ENCODE measurements around the gene TNFAIP8. TPM values are rescaled to one million over a fixed set of nuclear protein-coding genes. Genes with fewer than 3 reads are reported as not detected.

Gene TNFAIP8
- total RNA-seq, 1 experiment from 2014 or later: 16.4 TPM

- Histone ChIP-seq H3K9me3 (ENCODE audit: insufficient read depth, low read depth) (no peaks in the 10 kb centered on the region), H3K27ac (no peak overlapping the region), H3K4me2 (no peak overlapping the region), H3K36me3 (ENCODE audit: low read depth) (no peaks in the 10 kb centered on the region), H3K4me3 (no peak overlapping the region), H3F3A (ENCODE audit: insufficient read depth, low read depth) (peaks cover 18% of the 10 kb centered on the region), H3K79me2 (ENCODE audit: low read depth) (0 out of 2 replicates have a peak, but pooled peaks cover 2% of the 10 kb centered on the region), H3K27me3 (ENCODE audit: insufficient read depth, low read depth) (no peaks in the 10 kb centered on the region), H3K4me1 (replicated peaks; ENCODE audit: insufficient read depth) (peaks cover 41% of the 10 kb centered on the region), H4K20me1 (ENCODE audit: insufficient read depth) (no peaks in the 10 kb centered on the region), H3K9me2 (ENCODE audit: insufficient read depth) (no peaks in the 10 kb centered on the region), H2AFZ (no peak overlapping the region)
- no peak for DNase-seq
- CTCF ChIA-PET: no interaction called here
- POLR2A ChIA-PET (ENCODE audit: unreplicated experiment): no interaction called here
- TF ChIP-seq EZH2 (IDR thresholded peaks at IDR 0.05; ENCODE audit: low read depth) (no peak), CTCF (conservative IDR thresholded peaks at IDR 0.05) (no peak)
- intact Hi-C loops (cut with micrococcal nuclease; ENCODE audit: unreplicated experiment): no loop called here
- BruUV-seq (replicated peaks): no TSS peak
Measured at GRCh38 chr5:119327018-119327417, 28.8 kb upstream of the TNFAIP8 start.

GRCh38 chr5:119328753-119329602 lies 26.8 kb upstream of the TNFAIP8 start:
- intact Hi-C loops (cut with micrococcal nuclease; ENCODE audit: unreplicated experiment): no loop called here
- ChIA-PET POLR2A (ENCODE audit: unreplicated experiment) (no interaction called here), CTCF (no interaction called here)
- Histone ChIP-seq H2AFZ (no peak overlapping the region), H3K4me3 (no peak overlapping the region), H3K9me2 (ENCODE audit: insufficient read depth) (no peaks in the 10 kb centered on the region), H3K79me2 (ENCODE audit: low read depth) (no peaks in the 10 kb centered on the region), H3K36me3 (ENCODE audit: low read depth) (no peaks in the 10 kb centered on the region), H3K9me3 (ENCODE audit: insufficient read depth, low read depth) (no peaks in the 10 kb centered on the region), H3F3A (ENCODE audit: insufficient read depth, low read depth) (peaks cover 9% of the 10 kb centered on the region), H3K4me2 (no peak overlapping the region), H3K27ac (no peak overlapping the region), H3K27me3 (ENCODE audit: insufficient read depth, low read depth) (no peaks in the 10 kb centered on the region), H3K4me1 (replicated peaks; ENCODE audit: insufficient read depth) (peaks cover 21% of the 10 kb centered on the region), H4K20me1 (ENCODE audit: insufficient read depth) (no peaks in the 10 kb centered on the region)
- no peak for TF ChIP-seq CTCF (conservative IDR thresholded peaks at IDR 0.05)
- no peak for TF ChIP-seq EZH2 (IDR thresholded peaks at IDR 0.05; ENCODE audit: low read depth)
- BruUV-seq (replicated peaks): no TSS peak
- no peak for DNase-seq

- H3K4me1 ChIP-seq (replicated peaks; ENCODE audit: insufficient read depth): peaks cover 14% of the 10 kb centered on the region
- H3K4me3 ChIP-seq: no peak overlapping the region
- no peaks in the 10 kb centered on the region for H4K20me1 ChIP-seq (ENCODE audit: insufficient read depth)
- no peaks in the 10 kb centered on the region for H3K9me3 ChIP-seq (ENCODE audit: insufficient read depth, low read depth)
- peaks cover 6% of the 10 kb centered on the region for H3F3A ChIP-seq (ENCODE audit: insufficient read depth, low read depth)
- TF ChIP-seq EZH2 (IDR thresholded peaks at IDR 0.05; ENCODE audit: low read depth) (no peak), CTCF (conservative IDR thresholded peaks at IDR 0.05) (no peak)
- no peak for DNase-seq
- ChIA-PET POLR2A (ENCODE audit: unreplicated experiment) (no interaction called here), CTCF (no interaction called here)
- intact Hi-C loops (cut with micrococcal nuclease; ENCODE audit: unreplicated experiment): loop anchor here (10.0 kb wide), 1 partner anchor 305 kb away; no protein-coding TSS in a partner anchor
- H3K4me2 ChIP-seq: no peak overlapping the region
- no TSS peak for BruUV-seq (replicated peaks)
- no peak overlapping the region for H2AFZ ChIP-seq
- no peak overlapping the region for H3K27ac ChIP-seq
- no peaks in the 10 kb centered on the region for H3K9me2 ChIP-seq (ENCODE audit: insufficient read depth)
- H3K27me3 ChIP-seq (ENCODE audit: insufficient read depth, low read depth): no peaks in the 10 kb centered on the region
- no peaks in the 10 kb centered on the region for H3K36me3 ChIP-seq (ENCODE audit: low read depth)
- H3K79me2 ChIP-seq (ENCODE audit: low read depth): no peaks in the 10 kb centered on the region
Measured at GRCh38 chr5:119329666-119330065, 26.2 kb upstream of the TNFAIP8 start.
